Liver (tissue), 9 donors: ENCODE data around the gene PTPRS. TPM values are rescaled to one million over a fixed set of nuclear protein-coding genes. Genes with fewer than 3 reads are reported as not detected.

Experiments
- DNase-seq: peaks from one replicate; pipeline ENCODE4 v3.0.0-alpha.2; 2017; ENCODE audit warnings: low spot score
- H3K27ac ChIP-seq, 2 donors: one replicate each; pipeline ENCODE4 v1.7.0; 2013; ENCODE audit warnings: inconsistent platforms in 2 of 2, low read length in 2 of 2, control low read depth in 1 of 2, low read depth in 1 of 2, mild to moderate bottlenecking in 1 of 2
- H3K27me3 ChIP-seq, 4 donors: one replicate each; pipeline versions ENCODE4 v1.6.1 to v1.7.0; 2013; ENCODE audit warnings: low read length in 3 of 4, inconsistent platforms in 1 of 4, mild to moderate bottlenecking in 1 of 4, moderate library complexity in 1 of 4; ENCODE audit not compliant: control insufficient read depth in 4 of 4, insufficient read depth in 4 of 4
- H3K36me3 ChIP-seq, 4 donors: one replicate each; pipeline versions ENCODE4 v1.6.1 to v1.7.0; 2013; ENCODE audit warnings: low read length in 3 of 4, mild to moderate bottlenecking in 3 of 4, low read depth in 1 of 4, moderate library complexity in 1 of 4; ENCODE audit not compliant: control insufficient read depth in 4 of 4, insufficient read depth in 3 of 4
- H3K4me1 ChIP-seq, 4 donors: one replicate each; pipeline versions ENCODE4 v1.6.1 to v1.7.0; 2013; ENCODE audit warnings: low read length in 3 of 4, mild to moderate bottlenecking in 3 of 4, moderate library complexity in 1 of 4; ENCODE audit not compliant: control insufficient read depth in 4 of 4, insufficient read depth in 4 of 4
- H3K4me3 ChIP-seq, 3 donors: one replicate each; pipeline versions ENCODE4 v1.6.1 to v1.7.0; 2013; ENCODE audit warnings: low read length in 3 of 3, control low read depth in 1 of 3, low read depth in 1 of 3, mild to moderate bottlenecking in 1 of 3
- H3K9ac ChIP-seq, 2 donors: one replicate each; pipeline ENCODE4 v1.7.0; 2013; ENCODE audit warnings: low read length in 2 of 2, mild to moderate bottlenecking in 2 of 2, moderate library complexity in 2 of 2, control low read depth in 1 of 2, low read depth in 1 of 2
- H3K9me3 ChIP-seq, 4 donors: one replicate each; pipeline versions ENCODE4 v1.6.1 to v1.7.0; 2013; ENCODE audit warnings: low read length in 3 of 4; ENCODE audit not compliant: control insufficient read depth in 4 of 4
- EGR1 ChIP-seq, 2 donors: IDR thresholded peaks; 2 replicates each; pipeline ENCODE4 v1.6.1; 2016 to 2018; ENCODE audit warnings: antibody characterized with exemption in 2 of 2, low read depth in 2 of 2
- FOXA1 ChIP-seq: IDR thresholded peaks from 2 replicates; pipeline ENCODE4 v1.6.1; 2016; ENCODE audit warnings: antibody characterized with exemption
- FOXA2 ChIP-seq: IDR thresholded peaks from 2 replicates; pipeline ENCODE4 v1.6.1; 2016; ENCODE audit warnings: antibody characterized with exemption
- GABPA ChIP-seq, 2 donors: IDR thresholded peaks in 1 of 2; conservative IDR thresholded peaks in 1 of 2; 2 replicates each; pipeline ENCODE4 v1.6.1; 2016; ENCODE audit warnings: antibody characterized with exemption in 2 of 2, mild to moderate bottlenecking in 1 of 2, moderate library complexity in 1 of 2
- HNF4A ChIP-seq, 2 donors: conservative IDR thresholded peaks; 2 replicates each; pipeline ENCODE4 v1.6.1; 2016; ENCODE audit warnings: antibody characterized with exemption in 2 of 2, mild to moderate bottlenecking in 2 of 2
- HNF4G ChIP-seq: IDR thresholded peaks from 2 replicates; pipeline ENCODE4 v1.6.1; 2016; ENCODE audit warnings: antibody characterized with exemption
- NR2F2 ChIP-seq: IDR thresholded peaks from 2 replicates; pipeline ENCODE4 v1.6.1; 2016; ENCODE audit warnings: antibody characterized with exemption
- RAD21 ChIP-seq, 2 donors: IDR thresholded peaks; 2 replicates each; pipeline ENCODE4 v1.6.1; 2016; ENCODE audit warnings: antibody characterized with exemption in 2 of 2, mild to moderate bottlenecking in 2 of 2
- SP1 ChIP-seq: IDR thresholded peaks from 2 replicates; pipeline ENCODE4 v1.6.1; 2018; ENCODE audit warnings: antibody characterized with exemption, mild to moderate bottlenecking
- TAF1 ChIP-seq: conservative IDR thresholded peaks from 2 replicates; pipeline ENCODE4 v1.6.1; 2016; ENCODE audit warnings: antibody characterized with exemption, mild to moderate bottlenecking
- YY1 ChIP-seq: IDR thresholded peaks from 2 replicates; pipeline ENCODE4 v1.6.1; 2016; ENCODE audit warnings: antibody characterized with exemption, mild to moderate bottlenecking
- WGBS: extraction: QIAGEN DNeasy Blood & Tissue Kit; methylation state at CpG from one replicate; pipeline ENCODE4 v1.1.7; 2013; 5-methylcytosine and 5-hydroxymethylcytosine counted together
- polyA plus RNA-seq, 2 donors: library from polyadenylated mRNA; stranded (reverse) in 1 of 2; unstranded in 1 of 2; fragments of 200-250 nt in 1 of 2; fragments of >200 nt in 1 of 2; fragmentation: Nextera tagmentation in 1 of 2; extraction: Ambion mirVana in 1 of 2; gene quantifications; one replicate each; pipeline versions ENCODE4 v1.2.1 to v1.2.3, GENCODE V29; 2013 to 2015
- total RNA-seq, 2 donors: library from RNA; depleted of rRNA; stranded (reverse); fragments of >200 nt; gene quantifications; one replicate each; pipeline ENCODE4 v1.2.3, GENCODE V29; 2014
- TF ChIP-seq, protein P1 (sequence below): IDR thresholded peaks from 2 replicates; pipeline ENCODE4 v1.6.1; 2016; ENCODE audit warnings: antibody characterized with exemption, mild to moderate bottlenecking
- TF ChIP-seq, protein P2 (sequence below): IDR thresholded peaks from 2 replicates; pipeline ENCODE4 v1.6.1; 2016; ENCODE audit warnings: antibody characterized with exemption
- TF ChIP-seq, protein P3 (sequence below): fragments of 150-350 bp; IDR thresholded peaks from 2 replicates; pipeline ENCODE4 v1.5.1; 2017; ENCODE audit warnings: improper control_type of control experiment, low read depth, low read length; ENCODE audit not compliant: missing input control
- TF ChIP-seq, protein P4 (sequence below): IDR thresholded peaks from 2 replicates; pipeline ENCODE4 v1.6.1; 2016; ENCODE audit warnings: antibody characterized with exemption
- TF ChIP-seq, protein P5 (sequence below): IDR thresholded peaks from 2 replicates; pipeline ENCODE4 v1.6.1; 2016; ENCODE audit warnings: antibody characterized with exemption
- donor health status: healthy.
- donor health status: healthy.
- donor health status: healthy.
- donor health status: healthy.
- donor health status: healthy.

Gene PTPRS
- total and polyA plus RNA-seq, 4 donors: 1.3 to 49.7 (median 20.2) TPM

DNA sequence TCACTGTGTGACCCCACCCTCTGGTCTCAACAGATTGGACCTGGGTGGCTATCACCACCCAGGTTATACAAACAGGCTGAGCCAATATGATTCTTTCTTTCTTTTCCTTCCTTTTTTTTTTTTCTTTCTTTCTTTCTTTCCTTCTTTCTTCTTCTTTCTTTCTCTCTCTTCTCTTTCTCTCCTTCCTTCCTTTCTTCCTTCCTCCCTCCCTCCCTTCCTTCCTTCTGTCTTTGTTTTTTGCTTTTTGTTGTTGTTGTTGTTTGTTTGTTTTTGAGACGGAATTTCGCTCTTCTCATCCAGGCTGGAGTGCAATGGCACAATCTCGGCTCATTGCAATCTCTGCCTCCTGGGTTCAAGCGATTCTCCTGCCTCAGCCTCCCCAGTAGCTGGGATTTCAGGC is 17.0 kb upstream of the PTPRS start:
- no peaks in the 10 kb centered on the region for H3K36me3 ChIP-seq
- H3K9ac ChIP-seq: no peak overlapping the region
- DNase-seq: no peak
- H3K27ac ChIP-seq: no peak overlapping the region
- H3K4me3 ChIP-seq: no peak overlapping the region
- peaks cover 0 to 5% (median 0%) of the 10 kb centered on the region in 4 donors for H3K27me3 ChIP-seq
- no peaks in the 10 kb centered on the region for H3K4me1 ChIP-seq
- no peaks in the 10 kb centered on the region for H3K9me3 ChIP-seq
- 63% methylated on average over 4 of the region's 4 CpGs for WGBS
- TF ChIP-seq HNF4G (no peak), FOXA2 (no peak), YY1 (no peak), HNF4A (conservative IDR thresholded peaks at IDR 0.05) (no peak), SP1 (no peak), EGR1 (IDR thresholded peaks at IDR 0.05; ENCODE audit: low read depth in 2 of 2) (no peak), FOXA1 (no peak), TAF1 (no peak), NR2F2 (no peak), GABPA (IDR thresholded peaks at IDR 0.05 in 1 of 2, conservative IDR thresholded peaks at IDR 0.05 in 1 of 2) (no peak), RAD21 (IDR thresholded peaks at IDR 0.05) (no peak)
- TF ChIP-seq, protein P1, sequence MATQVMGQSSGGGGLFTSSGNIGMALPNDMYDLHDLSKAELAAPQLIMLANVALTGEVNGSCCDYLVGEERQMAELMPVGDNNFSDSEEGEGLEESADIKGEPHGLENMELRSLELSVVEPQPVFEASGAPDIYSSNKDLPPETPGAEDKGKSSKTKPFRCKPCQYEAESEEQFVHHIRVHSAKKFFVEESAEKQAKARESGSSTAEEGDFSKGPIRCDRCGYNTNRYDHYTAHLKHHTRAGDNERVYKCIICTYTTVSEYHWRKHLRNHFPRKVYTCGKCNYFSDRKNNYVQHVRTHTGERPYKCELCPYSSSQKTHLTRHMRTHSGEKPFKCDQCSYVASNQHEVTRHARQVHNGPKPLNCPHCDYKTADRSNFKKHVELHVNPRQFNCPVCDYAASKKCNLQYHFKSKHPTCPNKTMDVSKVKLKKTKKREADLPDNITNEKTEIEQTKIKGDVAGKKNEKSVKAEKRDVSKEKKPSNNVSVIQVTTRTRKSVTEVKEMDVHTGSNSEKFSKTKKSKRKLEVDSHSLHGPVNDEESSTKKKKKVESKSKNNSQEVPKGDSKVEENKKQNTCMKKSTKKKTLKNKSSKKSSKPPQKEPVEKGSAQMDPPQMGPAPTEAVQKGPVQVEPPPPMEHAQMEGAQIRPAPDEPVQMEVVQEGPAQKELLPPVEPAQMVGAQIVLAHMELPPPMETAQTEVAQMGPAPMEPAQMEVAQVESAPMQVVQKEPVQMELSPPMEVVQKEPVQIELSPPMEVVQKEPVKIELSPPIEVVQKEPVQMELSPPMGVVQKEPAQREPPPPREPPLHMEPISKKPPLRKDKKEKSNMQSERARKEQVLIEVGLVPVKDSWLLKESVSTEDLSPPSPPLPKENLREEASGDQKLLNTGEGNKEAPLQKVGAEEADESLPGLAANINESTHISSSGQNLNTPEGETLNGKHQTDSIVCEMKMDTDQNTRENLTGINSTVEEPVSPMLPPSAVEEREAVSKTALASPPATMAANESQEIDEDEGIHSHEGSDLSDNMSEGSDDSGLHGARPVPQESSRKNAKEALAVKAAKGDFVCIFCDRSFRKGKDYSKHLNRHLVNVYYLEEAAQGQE: no peak
- TF ChIP-seq, protein P2, sequence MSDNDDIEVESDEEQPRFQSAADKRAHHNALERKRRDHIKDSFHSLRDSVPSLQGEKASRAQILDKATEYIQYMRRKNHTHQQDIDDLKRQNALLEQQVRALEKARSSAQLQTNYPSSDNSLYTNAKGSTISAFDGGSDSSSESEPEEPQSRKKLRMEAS: no peak
- TF ChIP-seq, protein P3, sequence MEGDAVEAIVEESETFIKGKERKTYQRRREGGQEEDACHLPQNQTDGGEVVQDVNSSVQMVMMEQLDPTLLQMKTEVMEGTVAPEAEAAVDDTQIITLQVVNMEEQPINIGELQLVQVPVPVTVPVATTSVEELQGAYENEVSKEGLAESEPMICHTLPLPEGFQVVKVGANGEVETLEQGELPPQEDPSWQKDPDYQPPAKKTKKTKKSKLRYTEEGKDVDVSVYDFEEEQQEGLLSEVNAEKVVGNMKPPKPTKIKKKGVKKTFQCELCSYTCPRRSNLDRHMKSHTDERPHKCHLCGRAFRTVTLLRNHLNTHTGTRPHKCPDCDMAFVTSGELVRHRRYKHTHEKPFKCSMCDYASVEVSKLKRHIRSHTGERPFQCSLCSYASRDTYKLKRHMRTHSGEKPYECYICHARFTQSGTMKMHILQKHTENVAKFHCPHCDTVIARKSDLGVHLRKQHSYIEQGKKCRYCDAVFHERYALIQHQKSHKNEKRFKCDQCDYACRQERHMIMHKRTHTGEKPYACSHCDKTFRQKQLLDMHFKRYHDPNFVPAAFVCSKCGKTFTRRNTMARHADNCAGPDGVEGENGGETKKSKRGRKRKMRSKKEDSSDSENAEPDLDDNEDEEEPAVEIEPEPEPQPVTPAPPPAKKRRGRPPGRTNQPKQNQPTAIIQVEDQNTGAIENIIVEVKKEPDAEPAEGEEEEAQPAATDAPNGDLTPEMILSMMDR: no peak
- TF ChIP-seq, protein P4, sequence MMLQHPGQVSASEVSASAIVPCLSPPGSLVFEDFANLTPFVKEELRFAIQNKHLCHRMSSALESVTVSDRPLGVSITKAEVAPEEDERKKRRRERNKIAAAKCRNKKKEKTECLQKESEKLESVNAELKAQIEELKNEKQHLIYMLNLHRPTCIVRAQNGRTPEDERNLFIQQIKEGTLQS: no peak
- TF ChIP-seq, protein P5, sequence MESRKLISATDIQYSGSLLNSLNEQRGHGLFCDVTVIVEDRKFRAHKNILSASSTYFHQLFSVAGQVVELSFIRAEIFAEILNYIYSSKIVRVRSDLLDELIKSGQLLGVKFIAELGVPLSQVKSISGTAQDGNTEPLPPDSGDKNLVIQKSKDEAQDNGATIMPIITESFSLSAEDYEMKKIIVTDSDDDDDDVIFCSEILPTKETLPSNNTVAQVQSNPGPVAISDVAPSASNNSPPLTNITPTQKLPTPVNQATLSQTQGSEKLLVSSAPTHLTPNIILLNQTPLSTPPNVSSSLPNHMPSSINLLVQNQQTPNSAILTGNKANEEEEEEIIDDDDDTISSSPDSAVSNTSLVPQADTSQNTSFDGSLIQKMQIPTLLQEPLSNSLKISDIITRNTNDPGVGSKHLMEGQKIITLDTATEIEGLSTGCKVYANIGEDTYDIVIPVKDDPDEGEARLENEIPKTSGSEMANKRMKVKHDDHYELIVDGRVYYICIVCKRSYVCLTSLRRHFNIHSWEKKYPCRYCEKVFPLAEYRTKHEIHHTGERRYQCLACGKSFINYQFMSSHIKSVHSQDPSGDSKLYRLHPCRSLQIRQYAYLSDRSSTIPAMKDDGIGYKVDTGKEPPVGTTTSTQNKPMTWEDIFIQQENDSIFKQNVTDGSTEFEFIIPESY: no peak

DNA sequence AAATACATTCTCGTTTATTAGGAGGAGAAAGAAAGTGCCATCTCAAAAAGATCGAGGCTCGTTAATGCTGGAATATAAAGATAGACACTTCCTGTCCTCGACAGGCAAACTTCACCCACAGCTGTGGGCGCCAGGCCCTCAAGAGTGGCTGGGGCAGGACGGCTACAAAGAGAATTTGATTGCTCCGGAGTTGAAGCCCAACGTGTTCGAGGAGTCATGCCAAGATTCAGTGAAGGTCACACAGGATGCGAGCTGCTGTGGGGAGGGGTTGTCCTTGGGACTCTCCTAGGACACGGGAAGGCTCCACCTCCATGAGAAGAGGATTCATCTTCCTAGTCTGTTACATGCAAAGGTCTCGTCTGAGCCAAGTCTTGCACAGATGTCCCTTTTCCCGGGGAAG is 16.3 kb upstream of the PTPRS start:
- no peaks in the 10 kb centered on the region for H3K9me3 ChIP-seq
- no peak overlapping the region for H3K4me3 ChIP-seq
- WGBS: 41% methylated on average over 13 of the region's 13 CpGs
- H3K36me3 ChIP-seq: no peaks in the 10 kb centered on the region
- H3K27ac ChIP-seq: no peak overlapping the region
- H3K27me3 ChIP-seq: peaks cover 0 to 5% (median 0%) of the 10 kb centered on the region in 4 donors
- no peak for TF ChIP-seq SP1
- no peak for TF ChIP-seq RAD21 (IDR thresholded peaks at IDR 0.05)
- TF ChIP-seq HNF4A (conservative IDR thresholded peaks at IDR 0.05): no peak
- TF ChIP-seq, protein P4: no peak
- no peak overlapping the region for H3K9ac ChIP-seq
- no peak for DNase-seq
- H3K4me1 ChIP-seq: no peaks in the 10 kb centered on the region
